Measurements from ENCODE around the gene KAT6B. TPM values are rescaled to one million over a fixed set of nuclear protein-coding genes. Genes with fewer than 3 reads are reported as not detected.
"Not testable (repeated sequence)": the region's sequence is repeated elsewhere in the genome, so short reads cannot be mapped to it uniquely, and the experiment has no call there.

KAT6B gene
- total RNA-seq, 5 donors from 2014 or later (not counting 1 experiment from before 2014, with no cell fraction given): 46.2 to 94.4 (median 52.4) TPM

- DNase-seq (no peak), ATAC-seq (replicated peaks in 1 of 4) (no peak)
- no peaks in the 10 kb centered on the region for H3K27me3 Mint-ChIP-seq
- no peaks in the 10 kb centered on the region for H3K9me3 ChIP-seq
- peaks cover 4 to 11% (median 5%) of the 10 kb centered on the region in 3 donors for H3K9me3 Mint-ChIP-seq
- no peaks in the 10 kb centered on the region for H3K27me3 ChIP-seq (replicated peaks in 1 of 2; ENCODE audit: control insufficient read depth in 2 of 2, extremely low read depth in 1 of 2, insufficient read depth in 2 of 2, low read length in 1 of 2)
- H3K27ac Mint-ChIP-seq: no peak overlapping the region
- peaks cover 0 to 3% of the 10 kb centered on the region in 2 donors for H3K36me3 ChIP-seq (ENCODE audit: control insufficient read depth in 2 of 2, extremely low read depth in 1 of 2, insufficient read depth in 1 of 2, low read length in 1 of 2)
- H3K27ac ChIP-seq (ENCODE audit: low read length): no peak overlapping the region
- H3K36me3 Mint-ChIP-seq: peaks cover 24% of the 10 kb centered on the region
- no peak overlapping the region for H3K4me3 Mint-ChIP-seq
- ChIA-PET POLR2A (no interaction called here), CTCF (interaction anchor here in 1 of 2 donors (0.5 to 0.6 kb wide), 2 partner anchors 10 to 1160 kb away, joined by 3 to 5 read pairs; no protein-coding TSS in a partner anchor)
- H3K4me3 ChIP-seq (ENCODE audit: control insufficient read depth in 1 of 2, extremely low read depth in 1 of 2, low read length in 1 of 2): no peak overlapping the region
- H3K4me1 Mint-ChIP-seq: peaks cover 59 to 63% (median 59%) of the 10 kb centered on the region in 3 donors
- H3K4me1 ChIP-seq (ENCODE audit: control insufficient read depth in 1 of 2, extremely low read depth in 1 of 2, insufficient read depth in 2 of 2, low read length in 2 of 2): peaks cover 0 to 4% of the 10 kb centered on the region in 2 experiments
Observed at GRCh38 chr10:74919671-74920070, 93.3 kb downstream of the KAT6B start.

GRCh38 chr10:74921070-74921469 is 94.7 kb downstream of the KAT6B start:
- H3K36me3 Mint-ChIP-seq: peaks cover 24% of the 10 kb centered on the region
- H3K27me3 ChIP-seq (replicated peaks in 1 of 2; ENCODE audit: control insufficient read depth in 2 of 2, extremely low read depth in 1 of 2, insufficient read depth in 2 of 2, low read length in 1 of 2); ATAC-seq (replicated peaks in 1 of 4); H3K4me1 ChIP-seq (ENCODE audit: control insufficient read depth in 1 of 2, extremely low read depth in 1 of 2, insufficient read depth in 2 of 2, low read length in 2 of 2); DNase-seq; H3K4me3 ChIP-seq (ENCODE audit: control insufficient read depth in 1 of 2, extremely low read depth in 1 of 2, low read length in 1 of 2); H3K27ac Mint-ChIP-seq; H3K4me3 Mint-ChIP-seq; H3K27ac ChIP-seq (ENCODE audit: low read length); CTCF ChIA-PET; H3K9me3 ChIP-seq; H3K27me3 Mint-ChIP-seq; H3K36me3 ChIP-seq (ENCODE audit: control insufficient read depth in 2 of 2, extremely low read depth in 1 of 2, insufficient read depth in 1 of 2, low read length in 1 of 2): not testable (repeated sequence)
- 96% methylated on average over 2 of the region's 5 CpGs for WGBS (ENCODE audit: insufficient coverage)
- POLR2A ChIA-PET: interaction anchor here in 1 of 2 donors (0.6 kb wide), 1 partner anchor 1025 kb away, joined by 5 read pairs; no protein-coding TSS in a partner anchor
- peaks cover 56 to 59% (median 59%) of the 10 kb centered on the region in 3 donors for H3K4me1 Mint-ChIP-seq
- H3K9me3 Mint-ChIP-seq: peaks cover 4 to 11% (median 5%) of the 10 kb centered on the region in 3 donors

GRCh38 chr10:74921744-74922143 is 95.3 kb downstream of the KAT6B start:
- H3K27ac ChIP-seq (ENCODE audit: low read length): no peak overlapping the region
- H3K4me1 ChIP-seq (ENCODE audit: control insufficient read depth in 1 of 2, extremely low read depth in 1 of 2, insufficient read depth in 2 of 2, low read length in 2 of 2): peaks cover 0 to 5% of the 10 kb centered on the region in 2 experiments
- no peak for DNase-seq
- H3K9me3 ChIP-seq: no peaks in the 10 kb centered on the region
- Mint-ChIP-seq H3K27ac (peak overlapping the region in 1 of 2 donors; percentile 39), H3K36me3 (peaks cover 22% of the 10 kb centered on the region), H3K27me3 (no peaks in the 10 kb centered on the region), H3K4me3 (no peak overlapping the region), H3K9me3 (peaks cover 4 to 11% (median 5%) of the 10 kb centered on the region in 3 donors), H3K4me1 (peaks cover 53 to 62% (median 59%) of the 10 kb centered on the region in 3 donors)
- ChIA-PET POLR2A (interaction anchor here in 1 of 2 donors (0.6 kb wide), 1 partner anchor 471 kb away, joined by 10 read pairs; no protein-coding TSS in a partner anchor), CTCF (no interaction called here)
- no peak for ATAC-seq (replicated peaks in 1 of 4)
- WGBS (ENCODE audit: insufficient coverage): no CpG with 5 or more reads among the region's 2 CpGs
- no peak overlapping the region for H3K4me3 ChIP-seq (ENCODE audit: control insufficient read depth in 1 of 2, extremely low read depth in 1 of 2, low read length in 1 of 2)
- H3K36me3 ChIP-seq (ENCODE audit: control insufficient read depth in 2 of 2, extremely low read depth in 1 of 2, insufficient read depth in 1 of 2, low read length in 1 of 2): peaks cover 0 to 3% of the 10 kb centered on the region in 2 donors
- H3K27me3 ChIP-seq (replicated peaks in 1 of 2; ENCODE audit: control insufficient read depth in 2 of 2, extremely low read depth in 1 of 2, insufficient read depth in 2 of 2, low read length in 1 of 2): no peaks in the 10 kb centered on the region

- CTCF ChIA-PET: no interaction called here
Observed at GRCh38 chr10:74922921-74923320, 96.5 kb downstream of the KAT6B start.

GRCh38 chr10:74923556-74923955 is 97.2 kb downstream of the KAT6B start:
- H3K4me1 Mint-ChIP-seq: peaks cover 60 to 72% (median 65%) of the 10 kb centered on the region in 3 donors

More at GRCh38 chr10:74922921-74923320, 96.5 kb downstream of the KAT6B start:
- Histone ChIP-seq H3K9me3 (no peaks in the 10 kb centered on the region), H3K4me1 (ENCODE audit: control insufficient read depth in 1 of 2, extremely low read depth in 1 of 2, insufficient read depth in 2 of 2, low read length in 2 of 2) (peaks cover 0 to 6% of the 10 kb centered on the region in 2 experiments), H3K27me3 (replicated peaks in 1 of 2; ENCODE audit: control insufficient read depth in 2 of 2, extremely low read depth in 1 of 2, insufficient read depth in 2 of 2, low read length in 1 of 2) (no peaks in the 10 kb centered on the region), H3K36me3 (ENCODE audit: control insufficient read depth in 2 of 2, extremely low read depth in 1 of 2, insufficient read depth in 1 of 2, low read length in 1 of 2) (peaks cover 0 to 3% of the 10 kb centered on the region in 2 donors), H3K4me3 (ENCODE audit: control insufficient read depth in 1 of 2, extremely low read depth in 1 of 2, low read length in 1 of 2) (no peak overlapping the region), H3K27ac (ENCODE audit: low read length) (no peak overlapping the region)
- DNase-seq: no peak
- Mint-ChIP-seq H3K27me3 (no peaks in the 10 kb centered on the region), H3K36me3 (peaks cover 19% of the 10 kb centered on the region), H3K9me3 (peaks cover 0 to 11% (median 5%) of the 10 kb centered on the region in 3 donors), H3K4me1 (peaks cover 57 to 68% (median 64%) of the 10 kb centered on the region in 3 donors), H3K4me3 (no peak overlapping the region), H3K27ac (peak overlapping the region; percentile 37 to 59)
- no peak for ATAC-seq (replicated peaks in 1 of 4)
- POLR2A ChIA-PET: no interaction called here
- WGBS (ENCODE audit: insufficient coverage): 100% methylated on average over 1 of the region's 1 CpG

DNA sequence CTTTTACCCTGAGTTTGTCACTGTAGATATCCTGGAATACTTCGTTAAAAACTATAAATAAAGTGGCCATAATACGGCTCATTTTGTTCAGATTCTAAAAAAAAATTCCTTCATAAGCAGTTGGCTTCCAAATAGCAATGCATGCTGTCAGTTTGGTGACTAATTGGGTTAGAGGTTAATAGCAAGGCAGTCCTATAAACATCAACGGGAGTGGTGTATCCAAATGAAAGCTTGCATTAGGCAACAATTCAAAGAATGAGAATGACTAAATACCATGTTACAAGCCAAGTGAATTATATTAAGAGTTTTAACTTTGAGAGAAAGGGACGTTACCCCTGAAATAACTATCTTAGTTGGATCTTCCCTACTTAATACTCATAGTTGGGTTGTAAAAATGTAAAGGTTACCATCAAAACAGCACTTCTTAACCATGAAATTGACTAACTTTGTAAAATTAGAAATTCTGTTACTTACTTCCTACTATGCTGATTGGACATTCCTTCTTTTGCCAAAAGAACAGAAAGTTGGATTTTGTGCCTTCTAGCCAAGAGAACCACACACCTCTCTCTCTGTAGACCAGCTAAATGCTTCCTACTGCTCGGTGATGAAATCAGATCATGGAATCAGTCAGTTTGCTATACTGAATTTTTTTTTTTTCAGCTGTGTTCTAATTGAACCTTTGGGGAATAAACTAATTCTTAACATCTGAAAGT is 98.0 kb downstream of the KAT6B start:
- WGBS (ENCODE audit: insufficient coverage): no CpG with 5 or more reads among the region's 5 CpGs
- peaks cover 0 to 11% (median 5%) of the 10 kb centered on the region in 3 donors for H3K9me3 Mint-ChIP-seq
- Histone ChIP-seq H3K27me3 (replicated peaks in 1 of 2; ENCODE audit: control insufficient read depth in 2 of 2, extremely low read depth in 1 of 2, insufficient read depth in 2 of 2, low read length in 1 of 2) (no peaks in the 10 kb centered on the region), H3K4me3 (ENCODE audit: control insufficient read depth in 1 of 2, extremely low read depth in 1 of 2, low read length in 1 of 2) (no peak overlapping the region), H3K9me3 (no peaks in the 10 kb centered on the region), H3K27ac (ENCODE audit: low read length) (no peak overlapping the region), H3K4me1 (ENCODE audit: control insufficient read depth in 1 of 2, extremely low read depth in 1 of 2, insufficient read depth in 2 of 2, low read length in 2 of 2) (peaks cover 0 to 6% of the 10 kb centered on the region in 2 experiments), H3K36me3 (ENCODE audit: control insufficient read depth in 2 of 2, extremely low read depth in 1 of 2, insufficient read depth in 1 of 2, low read length in 1 of 2) (no peaks in the 10 kb centered on the region)
- CTCF ChIA-PET: no interaction called here
- ATAC-seq (replicated peaks in 1 of 4) (no peak), DNase-seq (no peak)
- H3K4me3 Mint-ChIP-seq: no peak overlapping the region
- no peak overlapping the region for H3K27ac Mint-ChIP-seq
- POLR2A ChIA-PET: no interaction called here
- H3K27me3 Mint-ChIP-seq: no peaks in the 10 kb centered on the region
- peaks cover 59 to 74% (median 65%) of the 10 kb centered on the region in 3 donors for H3K4me1 Mint-ChIP-seq
- peaks cover 15% of the 10 kb centered on the region for H3K36me3 Mint-ChIP-seq

More at GRCh38 chr10:74923556-74923955, 97.2 kb downstream of the KAT6B start:
- DNase-seq (peak in 10 of 35 experiments; percentile 3 to 26 (median 12)), ATAC-seq (replicated peaks in 1 of 4) (peak in 1 of 4 experiments; percentile 32)
- ChIA-PET POLR2A (no interaction called here), CTCF (no interaction called here)
- Mint-ChIP-seq H3K9me3 (peaks cover 0 to 11% (median 5%) of the 10 kb centered on the region in 3 donors), H3K27ac (peak overlapping the region; percentile 1 to 59), H3K4me3 (no peak overlapping the region), H3K27me3 (no peaks in the 10 kb centered on the region), H3K36me3 (peaks cover 15% of the 10 kb centered on the region)
- Histone ChIP-seq H3K4me3 (ENCODE audit: control insufficient read depth in 1 of 2, extremely low read depth in 1 of 2, low read length in 1 of 2) (no peak overlapping the region), H3K27me3 (replicated peaks in 1 of 2; ENCODE audit: control insufficient read depth in 2 of 2, extremely low read depth in 1 of 2, insufficient read depth in 2 of 2, low read length in 1 of 2) (no peaks in the 10 kb centered on the region), H3K36me3 (ENCODE audit: control insufficient read depth in 2 of 2, extremely low read depth in 1 of 2, insufficient read depth in 1 of 2, low read length in 1 of 2) (peaks cover 0 to 3% of the 10 kb centered on the region in 2 donors), H3K9me3 (no peaks in the 10 kb centered on the region), H3K4me1 (ENCODE audit: control insufficient read depth in 1 of 2, extremely low read depth in 1 of 2, insufficient read depth in 2 of 2, low read length in 2 of 2) (peaks cover 0 to 6% of the 10 kb centered on the region in 2 experiments), H3K27ac (ENCODE audit: low read length) (no peak overlapping the region)
- WGBS (ENCODE audit: insufficient coverage): 53% methylated on average over 4 of the region's 4 CpGs

Measured in T-cell (primary cell).